Chondrocyte (in vitro differentiated cells): Measurements from ENCODE around the gene RCN1. TPM values are rescaled to one million over a fixed set of nuclear protein-coding genes. Genes with fewer than 3 reads are reported as not detected.

Experiments
- DNase-seq: peaks from one replicate; pipeline ENCODE4 v3.0.0; 2021; ENCODE audit warnings: mixed read lengths, low spot score
- H3K27ac Mint-ChIP-seq: one replicate; pipeline ENCODE4 v1.8.0; 2021; ENCODE audit warnings: mild to moderate bottlenecking, moderate library complexity, mixed read lengths; ENCODE audit not compliant: unreplicated experiment
- H3K27me3 Mint-ChIP-seq: 2 replicates; pipeline ENCODE4 v1.8.0; 2021; ENCODE audit warnings: low read depth, mixed read lengths
- H3K36me3 Mint-ChIP-seq: 2 replicates; pipeline ENCODE4 v1.8.0; 2021; ENCODE audit warnings: low read depth, mixed read lengths
- H3K4me1 Mint-ChIP-seq: 2 replicates; pipeline ENCODE4 v1.8.0; 2021; ENCODE audit warnings: low read depth, mild to moderate bottlenecking, mixed read lengths
- H3K4me3 Mint-ChIP-seq: one replicate; pipeline ENCODE4 v1.8.0; 2021; ENCODE audit warnings: mild to moderate bottlenecking, moderate library complexity, mixed read lengths; ENCODE audit not compliant: unreplicated experiment
- H3K9me3 Mint-ChIP-seq: 2 replicates; pipeline ENCODE4 v1.8.0; 2021; ENCODE audit warnings: low read depth, mixed read lengths
- total RNA-seq: library from RNA; stranded (reverse); gene quantifications from 3 replicates; pipeline ENCODE4 v1.2.1, GENCODE V29; 2021
- TF ChIP-seq, protein P1 (sequence below): fragments of 200-600 bp; sonication (generic); IDR thresholded peaks from 2 replicates; pipeline ENCODE4 v1.5.0; 2021; ENCODE audit warnings: antibody characterized with exemption, mild to moderate bottlenecking, moderate library complexity

Gene RCN1
- total RNA-seq, 1 donor from 2014 or later: 232 TPM

GRCh38 chr11:32138902-32139301, 48.0 kb downstream of the RCN1 start:
- TF ChIP-seq, protein P1, sequence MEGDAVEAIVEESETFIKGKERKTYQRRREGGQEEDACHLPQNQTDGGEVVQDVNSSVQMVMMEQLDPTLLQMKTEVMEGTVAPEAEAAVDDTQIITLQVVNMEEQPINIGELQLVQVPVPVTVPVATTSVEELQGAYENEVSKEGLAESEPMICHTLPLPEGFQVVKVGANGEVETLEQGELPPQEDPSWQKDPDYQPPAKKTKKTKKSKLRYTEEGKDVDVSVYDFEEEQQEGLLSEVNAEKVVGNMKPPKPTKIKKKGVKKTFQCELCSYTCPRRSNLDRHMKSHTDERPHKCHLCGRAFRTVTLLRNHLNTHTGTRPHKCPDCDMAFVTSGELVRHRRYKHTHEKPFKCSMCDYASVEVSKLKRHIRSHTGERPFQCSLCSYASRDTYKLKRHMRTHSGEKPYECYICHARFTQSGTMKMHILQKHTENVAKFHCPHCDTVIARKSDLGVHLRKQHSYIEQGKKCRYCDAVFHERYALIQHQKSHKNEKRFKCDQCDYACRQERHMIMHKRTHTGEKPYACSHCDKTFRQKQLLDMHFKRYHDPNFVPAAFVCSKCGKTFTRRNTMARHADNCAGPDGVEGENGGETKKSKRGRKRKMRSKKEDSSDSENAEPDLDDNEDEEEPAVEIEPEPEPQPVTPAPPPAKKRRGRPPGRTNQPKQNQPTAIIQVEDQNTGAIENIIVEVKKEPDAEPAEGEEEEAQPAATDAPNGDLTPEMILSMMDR: no peak
- peaks cover 3% of the 10 kb centered on the region for H3K9me3 Mint-ChIP-seq
- peaks cover 1% of the 10 kb centered on the region for H3K27me3 Mint-ChIP-seq
- H3K27ac Mint-ChIP-seq: no peak overlapping the region
- no peak overlapping the region for H3K4me3 Mint-ChIP-seq
- H3K36me3 Mint-ChIP-seq: no peaks in the 10 kb centered on the region
- no peak for DNase-seq
- H3K4me1 Mint-ChIP-seq: peaks cover 12% of the 10 kb centered on the region

DNA sequence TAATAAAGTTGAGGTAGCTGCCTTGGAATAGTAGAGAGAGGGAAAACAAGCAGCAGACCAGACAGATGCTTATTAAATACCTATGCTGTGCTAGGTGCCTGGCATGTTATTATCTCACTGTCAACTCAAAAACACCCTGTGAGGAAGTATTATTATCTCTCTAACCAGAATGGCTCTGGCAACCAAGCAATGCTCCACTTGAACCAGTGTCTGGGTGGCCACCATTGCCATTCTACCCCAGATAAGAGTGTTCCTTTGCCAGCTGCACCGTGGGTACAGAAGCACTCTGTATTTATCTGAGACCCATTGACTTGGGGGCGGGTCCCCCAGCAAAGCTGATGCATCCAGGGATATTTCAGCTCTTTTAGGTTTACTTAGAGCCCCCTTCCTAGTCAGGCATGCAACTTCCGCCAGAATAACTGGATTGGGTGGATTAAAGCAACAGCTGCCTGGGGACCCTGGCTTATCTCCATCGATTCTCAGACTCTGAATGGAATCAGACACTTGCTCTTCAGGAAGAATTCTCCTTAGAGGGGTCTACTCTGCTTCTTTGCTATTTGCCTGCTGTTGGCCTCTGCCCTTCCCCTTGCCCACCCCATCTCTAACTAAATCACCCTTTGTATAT, 49.1 kb downstream of the RCN1 start:
- Mint-ChIP-seq H3K27me3 (peaks cover 1% of the 10 kb centered on the region), H3K36me3 (no peaks in the 10 kb centered on the region), H3K4me1 (peaks cover 12% of the 10 kb centered on the region), H3K27ac (no peak overlapping the region), H3K9me3 (peaks cover 3% of the 10 kb centered on the region), H3K4me3 (no peak overlapping the region)
- TF ChIP-seq, protein P1: no peak
- no peak for DNase-seq

- DNase-seq: no peak
- TF ChIP-seq, protein P1: no peak
- peaks cover 3% of the 10 kb centered on the region for H3K9me3 Mint-ChIP-seq
- H3K4me3 Mint-ChIP-seq: no peak overlapping the region
- peaks cover 11% of the 10 kb centered on the region for H3K4me1 Mint-ChIP-seq
- H3K27me3 Mint-ChIP-seq: peaks cover 4% of the 10 kb centered on the region
- H3K36me3 Mint-ChIP-seq: no peaks in the 10 kb centered on the region
- H3K27ac Mint-ChIP-seq: no peak overlapping the region
Observed at GRCh38 chr11:32141745-32142546, 51.1 kb downstream of the RCN1 start.

DNA sequence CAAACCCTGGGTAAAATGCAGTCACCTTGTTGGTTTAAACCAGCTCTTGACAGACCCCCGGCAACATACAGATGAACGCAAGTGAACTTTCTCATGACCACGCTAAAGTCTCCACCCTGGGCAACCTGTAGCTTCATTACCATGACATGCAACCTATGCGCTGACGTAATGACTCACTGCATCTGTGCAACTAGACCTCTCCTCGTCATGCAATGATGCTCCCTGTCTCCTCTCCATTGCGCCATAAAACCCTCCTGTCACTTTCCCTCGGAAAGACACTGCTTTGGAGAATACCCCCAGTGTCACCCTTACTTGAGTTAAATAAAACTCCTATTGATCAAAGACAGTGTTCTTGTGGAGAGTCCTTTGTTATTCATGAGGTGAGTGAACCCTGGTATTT, 52.5 kb downstream of the RCN1 start:
- Mint-ChIP-seq H3K27me3 (peaks cover 4% of the 10 kb centered on the region), H3K27ac (no peak overlapping the region), H3K36me3 (no peaks in the 10 kb centered on the region), H3K4me3 (no peak overlapping the region), H3K4me1 (no peaks in the 10 kb centered on the region), H3K9me3 (no peaks in the 10 kb centered on the region)
- TF ChIP-seq, protein P1: no peak
- DNase-seq: no peak

GRCh38 chr11:32145282-32145681, 54.4 kb downstream of the RCN1 start:
- Mint-ChIP-seq H3K27ac (no peak overlapping the region), H3K4me3 (no peak overlapping the region), H3K4me1 (no peaks in the 10 kb centered on the region), H3K27me3 (peaks cover 13% of the 10 kb centered on the region), H3K9me3 (no peaks in the 10 kb centered on the region), H3K36me3 (no peaks in the 10 kb centered on the region)
- no peak for DNase-seq
- TF ChIP-seq, protein P1: no peak
